GM19240 (cell line): ENCODE results near the gene BRI3BP.

Source experiments
- DNase-seq: peaks from one replicate; pipeline ENCODE4 v3.0.0; 2011; ENCODE audit warnings: low spot score; ENCODE audit not compliant: insufficient read length

Gene BRI3BP

DNA sequence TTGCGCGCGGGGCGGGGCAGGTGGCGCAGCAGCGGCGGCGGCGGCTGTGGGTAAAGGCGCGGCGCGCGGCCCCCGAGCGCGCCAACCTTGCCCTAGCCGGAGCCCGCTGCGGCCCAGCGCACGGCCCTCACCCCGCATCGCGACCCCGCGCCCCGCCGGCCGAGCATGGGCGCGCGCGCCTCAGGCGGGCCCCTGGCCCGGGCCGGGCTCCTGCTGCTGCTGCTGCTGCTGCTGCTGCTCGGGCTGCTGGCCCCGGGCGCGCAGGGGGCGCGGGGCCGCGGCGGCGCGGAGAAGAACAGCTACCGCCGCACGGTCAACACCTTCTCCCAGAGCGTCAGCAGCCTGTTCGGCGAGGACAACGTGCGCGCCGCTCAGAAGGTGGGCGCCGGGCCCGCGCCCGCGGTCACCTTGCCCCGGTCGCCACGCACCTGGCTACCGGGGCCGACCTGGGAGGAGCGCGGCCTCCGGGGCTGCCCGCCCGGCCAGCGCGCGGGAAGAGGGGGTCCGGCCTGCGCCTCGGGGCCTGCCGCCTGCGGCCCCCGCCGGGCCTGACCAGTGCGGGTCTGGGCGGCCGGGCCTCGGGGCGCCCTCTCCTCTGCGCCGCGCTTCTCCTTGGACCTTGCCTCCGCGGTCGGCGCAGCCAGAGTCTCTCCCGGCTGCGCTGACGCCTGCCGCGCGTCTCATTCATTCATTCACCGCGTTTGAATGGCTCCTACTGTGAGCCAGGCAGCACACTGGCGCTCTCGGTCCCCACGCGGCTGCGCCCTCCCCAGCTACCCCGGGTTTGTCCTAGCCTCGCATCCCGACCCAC lies at the start of gene BRI3BP:
Gene BRI3BP (plus strand): TSS at position 20 of the 811 bp plus-strand sequence. CDS start 146 bp downstream, at position 166.
- DNase-seq, result peak; percentile 29

DNA sequence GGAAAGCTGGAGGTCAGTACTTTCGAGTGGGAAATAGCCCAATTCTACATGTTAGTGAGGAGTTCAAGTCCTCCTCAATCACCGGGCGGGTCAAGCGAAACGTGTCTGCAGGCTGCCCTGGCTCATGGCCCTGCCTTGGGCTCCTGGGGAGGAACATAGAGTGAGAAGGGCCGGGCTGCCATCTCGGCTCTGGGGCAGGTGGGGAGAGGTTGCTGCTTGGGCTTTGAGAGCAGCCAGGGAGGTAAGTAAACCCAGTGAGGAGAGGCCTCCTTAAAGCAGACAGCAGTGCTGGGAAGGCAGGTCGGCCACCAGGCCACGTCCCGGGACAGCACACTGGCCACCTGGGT lies 47.0 kb upstream of the BRI3BP start:
- DNase-seq, result no peak

DNA sequence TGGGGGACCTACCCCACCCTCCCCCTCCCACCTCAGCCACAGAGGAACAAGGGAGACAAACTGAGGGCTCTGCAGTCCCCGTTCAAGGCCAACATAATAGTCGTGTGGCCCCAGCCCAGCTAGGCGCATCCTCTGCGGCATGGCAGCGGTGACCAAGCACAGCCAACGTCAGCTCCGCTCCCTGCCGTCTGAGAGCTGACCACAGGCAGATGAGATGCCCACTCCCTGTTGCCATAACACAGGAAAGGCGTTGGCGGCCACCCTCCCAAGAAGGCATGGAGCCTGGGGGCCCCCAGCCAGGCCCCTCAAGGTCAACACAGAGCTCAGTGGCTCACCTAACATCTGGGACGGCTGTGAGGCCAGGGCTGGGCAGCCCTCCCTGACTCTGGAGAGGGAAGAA lies 46.4 kb upstream of the BRI3BP start:
- no peak for DNase-seq

DNA sequence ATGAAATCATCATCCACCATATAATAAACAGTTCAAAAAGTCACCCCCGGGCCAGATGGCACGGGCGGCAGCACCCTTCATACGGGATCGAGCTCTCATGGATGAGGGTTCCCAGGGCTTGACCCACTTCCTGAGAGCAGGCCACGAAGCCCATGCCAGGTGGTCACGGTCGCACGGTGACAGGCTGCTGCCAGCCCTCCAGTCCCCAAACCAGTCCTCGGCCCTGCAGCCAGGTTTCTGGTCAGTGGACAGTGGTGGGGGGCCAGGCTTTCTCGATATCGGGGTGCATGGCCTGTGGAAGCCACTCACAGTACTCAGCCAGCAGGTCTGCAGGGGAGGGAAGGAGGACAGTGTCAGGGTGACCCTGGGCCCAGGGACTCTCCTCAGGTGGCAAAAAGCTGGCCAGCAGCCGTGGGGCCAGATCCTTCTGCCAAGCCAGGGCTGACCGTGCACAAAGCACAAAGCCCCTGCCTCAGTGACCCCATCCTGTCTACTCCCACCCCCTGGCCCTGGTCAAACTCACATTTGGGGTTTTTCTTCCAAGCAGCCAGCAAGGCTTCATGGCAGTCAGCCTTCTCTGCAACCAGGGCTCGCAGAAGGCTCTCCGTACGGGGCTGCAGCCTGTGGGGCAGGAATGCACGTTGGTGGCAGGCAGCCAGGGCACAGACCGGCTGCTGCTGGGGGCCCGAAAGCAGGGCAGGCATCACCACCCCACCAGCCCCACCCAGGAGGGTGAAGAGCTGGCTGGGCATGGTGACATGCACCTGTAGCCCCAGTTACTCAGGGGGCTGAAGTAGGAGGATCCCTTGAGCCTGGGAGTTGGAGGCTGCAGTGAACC lies 45.7 kb upstream of the BRI3BP start:
- no peak for DNase-seq

DNA sequence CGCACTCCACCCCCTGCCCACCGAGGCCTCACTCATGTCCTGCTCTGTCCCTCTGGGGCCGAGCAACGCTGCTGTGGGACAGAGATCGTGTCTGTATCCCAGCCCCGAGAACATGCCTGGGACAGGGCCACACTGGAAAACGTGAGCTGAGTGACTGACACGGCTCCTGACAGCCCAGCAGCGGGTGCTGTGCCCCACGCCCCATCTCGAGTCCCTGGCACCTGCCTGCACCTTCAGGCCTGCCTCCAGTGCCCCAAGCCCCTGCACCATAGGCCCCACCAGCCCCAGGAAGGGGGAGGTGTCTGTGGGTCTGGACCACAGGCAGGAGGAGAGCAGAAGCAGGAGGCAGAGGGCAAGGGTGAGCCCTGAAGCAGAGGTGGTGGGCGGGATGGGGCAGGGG lies 44.4 kb upstream of the BRI3BP start:
- DNase-seq, result no peak

GRCh38 chr12:124949779-124950728 lies 43.4 kb upstream of the BRI3BP start:
- no peak for DNase-seq

- no peak for DNase-seq
These were observed 41.1 kb upstream of the BRI3BP start for GRCh38 chr12:124952295-124952694.

DNA sequence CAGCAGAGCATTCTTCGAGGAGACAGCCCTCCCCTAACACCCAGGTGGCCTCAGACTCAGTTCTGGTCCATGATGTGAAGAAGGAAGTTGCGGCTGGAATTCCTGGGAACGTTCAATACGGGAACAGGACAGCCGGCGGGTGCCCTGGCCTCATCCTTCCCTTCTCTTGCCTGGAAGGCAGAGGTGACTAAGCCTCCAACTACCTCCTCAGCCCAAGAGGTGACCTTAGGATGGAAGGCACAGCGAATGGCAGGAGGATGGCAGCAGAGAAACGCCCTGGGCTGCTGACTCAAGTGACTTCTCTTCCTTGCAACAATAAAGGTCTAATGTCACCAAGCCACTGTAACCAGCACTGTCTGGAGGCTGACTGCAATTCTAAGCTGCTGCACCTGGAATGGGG lies 40.6 kb upstream of the BRI3BP start:
- no peak for DNase-seq

- DNase-seq, result no peak
These were observed 39.6 kb upstream of the BRI3BP start for GRCh38 chr12:124953689-124954405.

GRCh38 chr12:124954771-124955170 lies 38.7 kb upstream of the BRI3BP start:
- DNase-seq, result no peak

DNA sequence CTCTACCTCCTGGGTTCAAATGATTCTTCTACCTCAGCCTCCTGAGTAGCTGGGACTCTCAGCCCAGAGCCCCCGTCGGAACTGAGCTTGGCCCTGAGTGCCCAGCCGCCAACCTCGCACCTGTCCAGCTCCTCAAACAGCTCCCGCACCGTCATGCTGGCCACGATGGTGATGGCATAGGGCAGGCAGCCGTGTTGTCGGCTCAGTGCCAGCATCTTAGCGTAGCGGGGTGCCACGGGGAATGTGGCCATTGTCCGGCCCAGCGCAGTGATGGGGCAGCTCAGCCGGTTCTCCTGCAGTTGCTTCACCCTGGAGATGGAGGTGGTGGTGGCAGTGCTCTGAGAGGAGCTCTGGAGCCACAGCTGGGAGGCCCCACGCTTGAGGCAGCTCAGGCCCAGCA lies 36.9 kb upstream of the BRI3BP start:
- DNase-seq, result no peak

DNA sequence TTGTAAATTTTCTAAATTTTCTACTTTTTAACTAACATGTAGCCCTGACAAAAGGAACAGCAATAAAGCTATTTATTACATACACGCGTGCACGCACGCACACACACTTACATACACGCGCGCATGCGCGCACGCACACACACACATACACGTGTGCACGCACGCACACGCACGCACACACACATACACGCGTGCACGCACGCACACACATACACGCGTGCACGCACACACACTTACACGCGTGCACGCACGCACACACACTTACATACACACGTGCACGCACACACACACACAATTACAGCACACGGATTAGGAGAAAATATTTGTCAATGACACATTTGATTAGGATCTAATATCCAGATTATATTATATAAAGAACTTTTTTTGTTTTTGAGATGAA lies 32.4 kb upstream of the BRI3BP start:
- no peak for DNase-seq

DNA sequence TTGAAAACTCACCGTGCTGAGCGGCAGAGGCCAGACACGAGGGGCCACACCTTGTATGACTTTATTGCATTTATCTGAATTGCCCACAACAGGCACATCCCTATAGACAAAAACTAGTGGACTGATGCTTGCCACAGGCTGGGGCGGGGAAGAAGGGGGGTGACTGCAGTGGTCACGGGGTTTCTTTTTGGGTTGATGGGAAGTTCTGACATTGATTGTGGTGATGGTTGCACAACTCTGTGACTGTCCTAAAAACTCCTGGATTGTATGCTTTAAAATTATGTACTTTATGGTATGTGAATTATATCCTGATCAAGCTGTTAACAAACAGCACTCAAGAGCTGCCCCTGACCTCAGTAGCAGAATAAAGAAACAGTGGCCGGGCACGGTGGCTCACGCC lies 30.2 kb upstream of the BRI3BP start:
- no peak for DNase-seq

DNA sequence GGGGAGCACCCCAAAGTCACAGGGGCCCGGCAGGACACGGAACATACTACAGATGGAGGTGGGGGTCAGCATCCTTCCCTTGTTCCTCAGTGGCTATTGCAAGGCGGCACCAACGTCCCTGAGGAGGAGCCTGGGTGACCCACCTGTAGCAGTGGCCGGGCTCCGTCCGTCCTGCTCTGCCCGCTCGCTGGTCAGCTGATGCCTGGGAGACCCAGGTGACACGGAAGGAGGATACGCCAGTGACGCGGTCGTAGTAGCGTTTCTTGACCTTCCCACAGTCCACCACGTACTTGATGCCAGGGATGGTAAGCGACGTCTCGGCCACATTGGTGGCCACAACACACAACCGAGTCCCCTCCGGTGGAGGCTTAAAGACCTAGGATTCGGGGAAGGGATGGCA lies 29.2 kb upstream of the BRI3BP start:
- no peak for DNase-seq

- DNase-seq, result no peak
These were observed 28.5 kb upstream of the BRI3BP start for GRCh38 chr12:124964836-124965462.

- no peak for DNase-seq
These were observed 26.3 kb upstream of the BRI3BP start for GRCh38 chr12:124967016-124967739.

- no peak for DNase-seq
These were observed 24.8 kb upstream of the BRI3BP start for GRCh38 chr12:124968656-124969055.

DNA sequence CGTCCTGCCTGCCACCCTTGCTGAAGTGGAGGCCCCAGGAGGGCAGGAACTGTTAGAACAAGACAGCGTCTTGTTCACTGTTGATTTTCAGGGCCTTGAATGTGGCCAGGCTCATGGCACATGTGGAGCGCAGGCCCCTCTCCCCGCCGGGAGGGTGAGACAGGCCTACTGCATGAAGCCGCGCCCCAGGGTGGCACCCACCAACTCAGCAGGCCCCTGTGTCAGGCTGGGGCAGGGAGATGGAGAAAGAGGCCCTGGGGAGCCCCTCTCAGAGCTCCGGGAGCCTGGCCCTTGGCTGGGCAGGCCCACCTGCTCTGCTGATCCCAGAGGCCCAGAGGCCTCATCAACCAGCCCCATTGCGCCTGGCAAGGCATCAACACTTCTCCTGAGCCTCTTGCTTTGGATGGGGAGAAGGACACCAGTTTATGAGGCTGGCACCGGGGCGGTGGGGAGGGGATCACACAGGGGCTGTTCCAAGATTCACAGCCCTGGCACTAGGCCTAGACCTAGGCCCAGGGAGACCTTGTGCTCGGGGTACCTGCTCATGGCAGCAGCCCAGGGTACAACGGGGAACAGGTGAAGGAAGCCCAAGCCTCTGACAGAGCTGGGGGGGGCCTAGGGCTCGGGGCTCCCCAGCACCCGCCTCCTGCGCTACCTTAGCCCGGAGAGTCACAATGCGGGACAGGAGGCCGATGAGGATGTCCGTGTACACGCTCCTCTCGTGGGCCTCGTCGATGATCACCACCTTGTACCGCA lies 22.6 kb upstream of the BRI3BP start:
- no peak for DNase-seq

DNA sequence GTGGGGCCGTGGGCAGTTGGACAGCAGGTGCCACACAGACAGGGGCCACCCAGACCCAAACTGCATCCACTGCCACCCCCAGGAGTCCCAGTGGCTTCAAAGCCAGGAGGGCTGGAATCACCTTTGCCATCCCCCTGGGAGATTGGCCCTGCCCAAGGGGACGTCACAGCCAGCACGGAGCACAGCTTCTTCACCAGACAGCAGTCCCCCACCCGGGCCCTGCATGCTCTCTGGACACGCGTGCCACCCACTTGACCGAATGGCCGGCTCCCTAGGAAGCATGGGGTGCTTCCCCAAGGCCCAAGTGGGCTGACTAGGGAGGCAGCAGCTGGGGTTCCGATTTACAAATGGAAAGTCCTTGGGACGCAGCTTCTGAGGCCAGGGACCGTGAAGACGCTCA lies 21.8 kb upstream of the BRI3BP start:
- no peak for DNase-seq
